ENCODE measurements around the gene PARP11. TPM values are rescaled to one million over a fixed set of nuclear protein-coding genes. Genes with fewer than 3 reads are reported as not detected.
"Not testable (repeated sequence)": the region's sequence is repeated elsewhere in the genome, so short reads cannot be mapped to it uniquely, and the experiment has no call there.

Gene PARP11
- total RNA-seq, 2 experiments from 2014 or later, result 19.7 to 22.3 TPM

DNA sequence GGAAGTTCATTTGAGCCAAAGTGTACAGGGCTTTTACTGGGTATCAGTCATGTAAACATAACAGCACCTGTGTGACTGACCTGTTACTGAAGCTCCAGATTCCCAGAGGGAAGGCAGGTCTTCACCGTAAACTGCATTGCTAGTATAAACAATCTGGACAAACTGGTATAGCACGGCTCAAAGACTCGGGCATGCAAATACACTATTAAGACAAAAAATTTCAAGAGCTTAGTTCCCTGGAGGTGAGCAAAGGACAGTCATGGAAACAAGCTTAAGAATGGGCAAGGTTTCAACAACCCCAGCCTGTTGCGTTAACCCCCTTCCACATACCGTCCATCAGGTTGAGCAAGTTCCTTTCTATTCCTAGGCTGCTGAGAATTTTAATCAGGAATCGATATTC is 9.4 kb downstream of the PARP11 start:
- Mint-ChIP-seq H3K4me1 (ENCODE audit: low read depth) (peaks cover 18% of the 10 kb centered on the region), H3K4me3 (no peak overlapping the region), H3K36me3 (ENCODE audit: low read depth) (peaks cover 58% of the 10 kb centered on the region), H3K9me3 (peaks cover 23% of the 10 kb centered on the region), H3K27ac (no peak overlapping the region), H3K27me3 (no peaks in the 10 kb centered on the region)
- ChIA-PET CTCF (interaction anchor here (1.2 kb wide), 2 partner anchors 14 to 26 kb away, joined by 3 read pairs; no protein-coding TSS in a partner anchor), POLR2A (no interaction called here)
- no peak for ATAC-seq
- TF ChIP-seq, protein P1, sequence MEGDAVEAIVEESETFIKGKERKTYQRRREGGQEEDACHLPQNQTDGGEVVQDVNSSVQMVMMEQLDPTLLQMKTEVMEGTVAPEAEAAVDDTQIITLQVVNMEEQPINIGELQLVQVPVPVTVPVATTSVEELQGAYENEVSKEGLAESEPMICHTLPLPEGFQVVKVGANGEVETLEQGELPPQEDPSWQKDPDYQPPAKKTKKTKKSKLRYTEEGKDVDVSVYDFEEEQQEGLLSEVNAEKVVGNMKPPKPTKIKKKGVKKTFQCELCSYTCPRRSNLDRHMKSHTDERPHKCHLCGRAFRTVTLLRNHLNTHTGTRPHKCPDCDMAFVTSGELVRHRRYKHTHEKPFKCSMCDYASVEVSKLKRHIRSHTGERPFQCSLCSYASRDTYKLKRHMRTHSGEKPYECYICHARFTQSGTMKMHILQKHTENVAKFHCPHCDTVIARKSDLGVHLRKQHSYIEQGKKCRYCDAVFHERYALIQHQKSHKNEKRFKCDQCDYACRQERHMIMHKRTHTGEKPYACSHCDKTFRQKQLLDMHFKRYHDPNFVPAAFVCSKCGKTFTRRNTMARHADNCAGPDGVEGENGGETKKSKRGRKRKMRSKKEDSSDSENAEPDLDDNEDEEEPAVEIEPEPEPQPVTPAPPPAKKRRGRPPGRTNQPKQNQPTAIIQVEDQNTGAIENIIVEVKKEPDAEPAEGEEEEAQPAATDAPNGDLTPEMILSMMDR (IDR thresholded peaks at IDR 0.05), result no peak
- intact Hi-C loops (cut with micrococcal nuclease), result no loop called here
- DNase-seq, result no peak

GRCh38 chr12:3842517-3842916 is 30.7 kb downstream of the PARP11 start:
- ChIA-PET CTCF (no interaction called here), POLR2A (no interaction called here)
- Mint-ChIP-seq H3K27me3 (no peaks in the 10 kb centered on the region), H3K27ac (no peak overlapping the region), H3K36me3 (ENCODE audit: low read depth) (peaks cover 45% of the 10 kb centered on the region), H3K4me1 (ENCODE audit: low read depth) (peaks cover 46% of the 10 kb centered on the region), H3K9me3 (peaks cover 10% of the 10 kb centered on the region), H3K4me3 (no peak overlapping the region)
- ATAC-seq, result no peak
- no peak for DNase-seq
- intact Hi-C loops (cut with micrococcal nuclease), result no loop called here
- TF ChIP-seq, protein P1 (IDR thresholded peaks at IDR 0.05), result no peak

GRCh38 chr12:3841783-3842182 is 31.4 kb downstream of the PARP11 start:
- ATAC-seq, result no peak
- peaks cover 3% of the 10 kb centered on the region for H3K9me3 Mint-ChIP-seq
- TF ChIP-seq, protein P1 (IDR thresholded peaks at IDR 0.05), result no peak
- intact Hi-C loops (cut with micrococcal nuclease), result no loop called here
- no peak overlapping the region for H3K4me3 Mint-ChIP-seq
- no peaks in the 10 kb centered on the region for H3K27me3 Mint-ChIP-seq
- no peak for DNase-seq
- H3K36me3 Mint-ChIP-seq (ENCODE audit: low read depth), result peaks cover 42% of the 10 kb centered on the region
- ChIA-PET POLR2A (no interaction called here), CTCF (no interaction called here)
- peaks cover 47% of the 10 kb centered on the region for H3K4me1 Mint-ChIP-seq (ENCODE audit: low read depth)
- no peak overlapping the region for H3K27ac Mint-ChIP-seq

DNA sequence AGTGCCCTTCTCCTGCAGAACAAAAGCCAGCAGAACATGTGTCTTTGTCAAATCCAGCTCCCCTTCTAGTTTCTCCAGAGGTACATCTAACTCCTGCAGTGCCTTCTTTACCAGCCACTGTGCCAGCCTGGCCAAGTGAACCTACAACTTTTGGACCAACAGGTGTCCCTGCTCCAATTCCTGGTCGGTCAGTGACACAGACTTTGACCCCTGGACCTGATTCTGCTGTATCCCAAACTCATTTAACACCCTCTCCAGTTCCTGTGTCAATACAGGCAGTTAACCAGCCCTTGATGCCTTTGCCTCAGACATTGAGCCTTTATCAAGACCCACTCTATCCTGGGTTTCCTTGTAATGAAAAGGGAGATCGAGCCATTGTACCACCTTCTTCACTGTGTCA is 32.4 kb downstream of the PARP11 start:
- CTCF ChIA-PET; ATAC-seq; H3K27ac Mint-ChIP-seq; intact Hi-C loops (cut with micrococcal nuclease); H3K9me3 Mint-ChIP-seq; H3K4me3 Mint-ChIP-seq; POLR2A ChIA-PET; DNase-seq; H3K27me3 Mint-ChIP-seq: not testable (repeated sequence)
- Mint-ChIP-seq H3K4me1 (ENCODE audit: low read depth) (peaks cover 56% of the 10 kb centered on the region), H3K36me3 (ENCODE audit: low read depth) (peaks cover 41% of the 10 kb centered on the region)

GRCh38 chr12:3839745-3840144 is 33.5 kb downstream of the PARP11 start:
- H3K4me3 Mint-ChIP-seq; H3K27me3 Mint-ChIP-seq; POLR2A ChIA-PET; H3K9me3 Mint-ChIP-seq; DNase-seq; H3K27ac Mint-ChIP-seq; ATAC-seq; intact Hi-C loops (cut with micrococcal nuclease); CTCF ChIA-PET: not testable (repeated sequence)
- peaks cover 38% of the 10 kb centered on the region for H3K36me3 Mint-ChIP-seq (ENCODE audit: low read depth)
- H3K4me1 Mint-ChIP-seq (ENCODE audit: low read depth), result peaks cover 60% of the 10 kb centered on the region

- H3K27ac Mint-ChIP-seq; POLR2A ChIA-PET; H3K9me3 Mint-ChIP-seq; intact Hi-C loops (cut with micrococcal nuclease); CTCF ChIA-PET; H3K27me3 Mint-ChIP-seq: not testable (repeated sequence)
- Mint-ChIP-seq H3K36me3 (ENCODE audit: low read depth) (peaks cover 38% of the 10 kb centered on the region), H3K4me3 (peak overlapping the region; percentile 61), H3K4me1 (ENCODE audit: low read depth) (peaks cover 57% of the 10 kb centered on the region)
- DNase-seq (peak; percentile 49), ATAC-seq (peak; percentile 69)
These were observed 34.3 kb downstream of the PARP11 start for GRCh38 chr12:3838701-3839548.
